A172 (cell line): ENCODE data around the gene GREB1L. TPM values are rescaled to one million over a fixed set of nuclear protein-coding genes. Genes with fewer than 3 reads are reported as not detected.

Experiments
- DNase-seq: peaks from one replicate; pipeline ENCODE4 v3.0.0-alpha.2; 2015; ENCODE audit warnings: low spot score
- total RNA-seq: library from RNA; depleted of rRNA; stranded (reverse); fragments of >200 nt; shearing (Covaris generic); gene quantifications from 2 replicates; pipeline ENCODE4 v1.2.3, GENCODE V29; 2014

Gene GREB1L
- total RNA-seq, 1 experiment from 2014 or later: 3.5 TPM

DNA sequence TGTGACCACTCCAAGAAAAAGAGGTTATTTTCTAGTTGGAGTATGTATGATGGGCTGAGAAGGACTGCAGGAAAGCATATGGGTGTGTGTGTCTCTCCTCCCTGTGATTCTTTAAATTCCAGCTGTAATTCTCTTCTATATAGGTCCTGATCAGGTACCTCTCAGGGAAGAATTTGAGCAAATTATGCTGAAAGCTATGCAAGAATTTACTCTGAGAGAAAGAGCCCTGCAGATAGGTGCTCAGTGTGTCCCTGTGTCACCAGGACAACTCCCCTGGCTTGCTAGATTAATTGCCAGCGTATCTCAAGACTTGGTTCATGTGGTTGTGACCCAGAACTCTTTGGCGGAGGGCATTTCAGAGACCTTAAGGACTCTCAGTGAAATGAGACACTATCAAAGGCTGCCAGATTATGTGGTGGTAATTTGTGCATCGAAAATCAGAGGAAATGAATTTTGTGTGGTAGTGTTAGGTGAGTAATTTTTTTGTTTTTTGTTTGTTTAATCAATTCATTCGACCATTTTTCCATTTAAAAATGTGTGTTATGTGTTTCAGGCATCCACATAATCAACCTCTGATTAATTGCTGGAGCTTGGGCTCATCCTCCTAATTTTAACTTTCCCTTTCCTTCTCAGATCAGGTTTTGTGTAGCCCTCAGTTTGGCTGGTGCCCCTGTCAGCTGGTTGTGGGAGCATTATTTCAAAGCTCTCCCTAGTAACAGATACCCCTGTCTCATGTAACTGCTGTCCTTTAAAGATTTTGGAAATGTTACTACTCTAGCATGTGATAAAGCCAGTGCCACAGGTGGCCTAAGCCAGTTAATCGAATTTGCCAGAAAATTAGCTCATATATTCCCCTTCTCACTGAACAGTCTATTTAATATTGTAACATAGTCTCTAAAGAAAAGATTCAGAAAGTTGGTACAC, 207.6 kb downstream of the GREB1L start:
- no peak for DNase-seq

GRCh38 chr18:21450503-21450902, 208.5 kb downstream of the GREB1L start:
- DNase-seq: no peak

GRCh38 chr18:21450913-21451312, 208.9 kb downstream of the GREB1L start:
- DNase-seq: peak; percentile 86

DNA sequence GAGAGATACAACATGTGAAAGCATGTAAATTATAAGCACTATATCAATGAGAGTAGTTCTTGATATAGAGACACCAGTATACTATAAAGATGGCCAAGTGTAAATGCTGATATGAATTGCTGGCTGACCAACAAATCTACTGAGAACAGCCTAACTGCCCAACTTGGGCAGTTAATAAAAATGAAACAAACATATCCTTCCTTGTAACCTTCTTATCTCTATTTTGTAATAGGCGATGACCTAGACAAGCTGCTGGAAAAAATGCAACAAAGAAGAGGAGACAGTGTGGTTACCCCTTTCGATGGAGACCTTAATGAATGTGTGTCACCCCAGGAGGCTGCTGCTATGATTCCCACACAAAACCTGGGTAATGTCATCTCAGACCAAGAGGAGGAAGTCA, 209.8 kb downstream of the GREB1L start:
- no peak for DNase-seq

DNA sequence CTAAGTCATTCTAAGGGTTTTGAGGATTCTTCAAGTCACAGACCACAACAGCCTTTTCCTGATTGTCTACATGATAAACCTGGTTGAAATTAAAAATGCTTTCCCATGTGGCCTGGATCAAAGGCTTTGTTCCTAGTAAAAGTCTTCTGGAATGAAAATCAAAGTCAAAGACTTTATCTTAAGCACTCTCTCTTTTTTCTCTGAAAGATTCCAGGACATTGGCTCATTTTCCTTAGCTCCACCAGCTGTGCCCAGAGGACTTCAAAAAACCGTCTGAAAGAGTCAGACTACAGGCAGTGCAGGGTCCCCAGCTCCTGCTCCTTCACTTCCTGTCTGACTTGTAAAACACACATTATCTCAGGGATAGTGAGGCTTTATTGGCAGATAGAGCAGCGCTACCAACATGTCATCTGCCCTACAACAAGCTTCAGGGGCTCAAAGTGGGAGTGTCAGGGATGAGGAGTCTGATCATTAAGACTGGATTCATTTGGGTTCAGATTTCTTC, 210.3 kb downstream of the GREB1L start:
- no peak for DNase-seq

GRCh38 chr18:21452796-21453510, 210.9 kb downstream of the GREB1L start:
- no peak for DNase-seq

- peak; percentile 51 for DNase-seq
These were observed 211.5 kb downstream of the GREB1L start for GRCh38 chr18:21453511-21453901.

DNA sequence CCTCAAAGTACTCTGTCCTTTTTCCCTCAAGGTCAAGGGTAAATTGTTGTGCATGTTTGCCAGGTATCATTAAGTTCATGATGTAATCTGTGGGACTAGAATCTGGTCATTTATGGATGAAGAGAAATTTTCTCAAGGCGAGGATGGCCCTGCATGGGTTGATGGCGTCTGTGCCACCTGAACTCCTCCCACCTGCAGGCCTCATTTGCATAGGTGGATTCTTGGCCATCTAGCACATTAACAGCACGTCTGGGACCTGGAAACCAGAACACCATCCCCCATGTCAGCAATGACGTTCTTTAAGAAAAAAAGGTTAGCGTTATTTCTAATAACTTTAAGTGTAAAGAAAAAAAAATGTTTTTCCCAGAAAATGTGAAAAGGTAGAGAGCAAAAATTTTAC, 212.7 kb downstream of the GREB1L start:
- DNase-seq: no peak

- no peak for DNase-seq
These were observed 214.6 kb downstream of the GREB1L start for GRCh38 chr18:21456428-21457178.

GRCh38 chr18:21457179-21457535, 215.1 kb downstream of the GREB1L start:
- no peak for DNase-seq

DNA sequence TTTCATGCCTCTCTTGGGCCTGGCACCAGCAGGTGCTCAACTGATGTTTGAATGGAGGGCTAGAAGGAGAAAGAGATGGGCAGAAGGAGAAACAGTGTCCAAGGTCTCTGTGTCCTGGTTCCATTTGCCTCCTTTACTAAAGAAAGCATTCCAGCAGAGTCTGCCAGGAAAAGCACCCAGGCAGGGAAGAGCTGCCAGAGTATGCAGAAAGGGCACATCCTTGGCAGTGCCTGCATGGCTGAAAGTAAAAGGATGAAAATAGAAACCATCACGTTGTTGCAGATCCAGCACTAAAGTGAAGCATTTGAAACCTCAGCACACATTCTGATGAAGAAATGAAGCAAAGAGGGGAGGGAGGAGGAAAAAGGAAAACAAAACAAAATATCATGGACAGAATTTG, 216.3 kb downstream of the GREB1L start:
- no peak for DNase-seq

DNA sequence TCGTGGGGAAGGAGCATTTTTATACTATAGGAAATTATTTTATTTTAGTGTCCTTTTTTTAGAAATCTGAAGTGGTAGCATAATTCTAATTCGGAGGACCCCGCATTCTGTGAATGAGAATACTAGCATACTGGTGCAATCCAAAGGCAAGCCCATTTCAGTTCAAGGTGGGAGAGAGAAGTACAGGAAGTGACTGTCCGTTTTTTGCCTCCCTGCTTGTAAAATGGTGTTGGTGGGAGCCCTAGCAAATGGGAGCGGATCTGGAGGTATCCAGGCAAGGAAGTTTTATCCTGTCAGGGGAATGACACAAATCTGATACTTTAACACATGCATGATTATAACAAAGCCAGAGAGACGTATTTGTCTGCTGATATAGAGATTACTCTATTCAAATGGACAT, 216.8 kb downstream of the GREB1L start:
- DNase-seq: no peak

- DNase-seq: no peak
These were observed 217.8 kb downstream of the GREB1L start for GRCh38 chr18:21459706-21460286.

GRCh38 chr18:21461460-21461859, 219.4 kb downstream of the GREB1L start:
- DNase-seq: no peak

GRCh38 chr18:21463718-21464117, 221.7 kb downstream of the GREB1L start:
- no peak for DNase-seq

DNA sequence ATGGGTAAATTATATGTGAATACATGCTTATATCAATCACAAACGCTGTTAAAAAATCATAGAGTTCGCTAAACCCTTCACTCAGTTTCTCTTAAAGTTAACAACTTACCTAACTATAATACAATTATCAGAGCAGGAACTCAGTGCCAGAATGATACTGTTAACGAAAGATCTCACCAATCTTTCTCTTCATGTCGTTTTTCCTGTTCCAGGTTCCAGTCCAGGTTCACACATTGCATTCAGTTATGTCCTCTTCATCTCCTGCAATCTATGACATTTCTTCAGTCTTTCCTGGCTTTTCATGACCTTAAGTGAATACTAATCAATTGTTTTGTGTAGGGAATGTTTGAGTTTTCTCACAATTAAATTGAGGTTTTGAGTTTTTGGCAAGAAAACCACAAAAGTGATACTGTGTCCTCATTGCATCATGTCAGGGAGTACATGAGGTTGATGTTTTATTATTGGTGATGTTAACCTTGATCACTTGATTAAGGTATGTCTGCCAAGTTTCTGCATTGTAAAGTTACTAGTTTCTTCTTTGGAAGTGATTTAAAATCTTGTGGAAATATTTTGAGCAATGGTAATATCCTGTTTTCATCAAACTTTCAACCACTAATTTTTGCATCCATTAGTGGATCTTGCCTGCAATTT, 226.6 kb downstream of the GREB1L start:
- DNase-seq: no peak

DNA sequence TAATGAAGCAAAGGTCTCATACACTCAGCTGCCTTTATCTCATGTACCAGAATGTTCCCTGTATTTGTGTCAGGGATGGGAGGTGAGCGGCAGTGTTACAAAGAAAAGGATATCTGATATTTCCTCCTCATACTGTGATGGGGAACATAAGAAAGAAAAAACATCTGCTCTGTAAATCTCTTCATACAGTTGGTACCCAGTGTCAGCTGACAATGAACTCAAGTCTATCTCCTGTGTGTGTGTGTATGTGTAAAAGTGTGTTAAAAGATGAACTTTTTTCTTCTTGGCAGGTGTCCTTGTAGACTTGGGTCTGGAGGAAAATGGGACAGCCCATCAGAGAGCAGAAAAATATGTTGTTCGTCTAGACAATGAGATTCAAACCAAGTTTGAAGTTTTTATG, 230.7 kb downstream of the GREB1L start:
- DNase-seq: no peak

- no peak for DNase-seq
These were observed 232.6 kb downstream of the GREB1L start for GRCh38 chr18:21474621-21475020.

GRCh38 chr18:21479721-21480120, 237.7 kb downstream of the GREB1L start:
- no peak for DNase-seq

DNA sequence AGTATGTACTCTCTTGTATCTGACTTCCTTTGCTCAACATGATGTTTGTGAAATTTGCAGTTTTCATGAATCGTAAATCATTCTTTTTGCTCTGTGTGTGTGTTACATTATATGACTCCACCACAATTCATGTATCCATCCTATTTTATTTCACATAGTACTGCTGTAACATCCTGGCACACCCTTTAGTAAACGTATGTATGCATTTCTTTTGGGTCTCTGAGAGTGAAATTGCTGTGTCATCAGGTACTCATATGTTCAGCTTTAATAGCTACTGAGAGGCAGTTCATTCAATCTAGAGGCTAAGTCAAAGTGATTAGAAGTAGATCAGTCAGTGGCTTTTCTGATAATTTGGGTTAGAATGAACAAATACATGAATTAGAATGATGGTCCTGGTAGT, 239.7 kb downstream of the GREB1L start:
- DNase-seq: no peak

DNA sequence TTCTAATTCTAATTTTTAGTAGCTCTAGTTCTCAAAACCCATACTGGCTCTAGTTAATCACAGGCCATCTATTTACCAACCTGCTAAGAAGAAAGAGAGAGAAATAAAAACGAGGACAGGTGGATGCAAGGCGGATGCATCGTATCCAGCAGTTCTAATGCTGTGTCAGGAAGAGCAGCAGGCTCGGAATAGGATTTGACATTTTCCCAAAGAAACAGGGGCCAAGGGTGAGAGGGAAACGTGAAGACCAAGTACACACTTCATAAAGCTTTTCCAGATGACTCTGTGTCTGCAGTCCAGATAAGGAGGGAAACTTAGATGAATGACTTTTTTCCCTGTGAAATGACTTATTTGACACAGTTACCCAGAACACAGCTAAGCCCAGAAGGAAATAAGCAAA, 241.0 kb downstream of the GREB1L start:
- DNase-seq: no peak
